GM23338 (cell line): Measurements from ENCODE around the gene NTMT2. TPM values are rescaled to one million over a fixed set of nuclear protein-coding genes. Genes with fewer than 3 reads are reported as not detected.

ENCODE experiments used
- ATAC-seq: fragments of 200-7000 bp; cut with Tn5 transposase; 3 replicates; pipeline ENCODE4 v1.9.1; 2020
- DNase-seq: peaks from one replicate; pipeline ENCODE4 v3.0.0-alpha.2; 2015; ENCODE audit warnings: low spot score
- H2AFZ ChIP-seq: fragments of 200-600 bp; sonication (generic); 2 replicates; pipeline ENCODE4 v1.8.0; 2016; ENCODE audit warnings: antibody characterized with exemption, mild to moderate bottlenecking, moderate library complexity
- H3F3A ChIP-seq: fragments of 200-600 bp; sonication (generic); replicated peaks from 2 replicates; pipeline ENCODE4 v1.8.0; 2017; ENCODE audit warnings: antibody characterized with exemption, mixed run types, low read depth
- H3K27ac ChIP-seq: fragments of 200-600 bp; sonication (generic); 2 replicates; pipeline ENCODE4 v1.6.1; 2016; ENCODE audit warnings: low read depth
- H3K27me3 ChIP-seq: fragments of 200-600 bp; sonication (generic); 2 replicates; pipeline ENCODE4 v1.8.0; 2016; ENCODE audit warnings: mild to moderate bottlenecking, mixed run types, moderate library complexity; ENCODE audit not compliant: insufficient read depth
- H3K36me3 ChIP-seq: fragments of 200-600 bp; sonication (generic); 2 replicates; pipeline ENCODE4 v1.8.0; 2016; ENCODE audit warnings: mild to moderate bottlenecking; ENCODE audit not compliant: insufficient read depth
- H3K4me1 ChIP-seq: fragments of 200-600 bp; sonication (generic); 2 replicates; pipeline ENCODE4 v1.8.0; 2016; ENCODE audit warnings: mild to moderate bottlenecking, moderate library complexity; ENCODE audit not compliant: insufficient read depth
- H3K4me2 ChIP-seq: fragments of 200-600 bp; sonication (generic); 2 replicates; pipeline ENCODE4 v1.7.1; 2017; ENCODE audit warnings: mixed run types
- H3K4me3 ChIP-seq: fragments of 200-600 bp; sonication (generic); 2 replicates; pipeline ENCODE4 v1.6.1; 2016; ENCODE audit warnings: mixed run types
- H3K79me2 ChIP-seq: fragments of 200-600 bp; sonication (generic); replicated peaks from 2 replicates; pipeline ENCODE4 v1.8.0; 2017; ENCODE audit warnings: mild to moderate bottlenecking; ENCODE audit not compliant: insufficient read depth
- H3K9me2 ChIP-seq: fragments of 200-600 bp; sonication (generic); 2 replicates; pipeline ENCODE4 v1.8.0; 2017; ENCODE audit not compliant: insufficient read depth
- H4K20me1 ChIP-seq: fragments of 200-600 bp; sonication (generic); replicated peaks from 2 replicates; pipeline ENCODE4 v1.8.0; 2017; ENCODE audit warnings: mild to moderate bottlenecking; ENCODE audit not compliant: insufficient read depth
- H3K27ac Mint-ChIP-seq: 2 replicates; pipeline ENCODE4 v1.8.0; 2020; ENCODE audit warnings: inconsistent platforms, mild to moderate bottlenecking, moderate library complexity, mixed read lengths
- H3K27me3 Mint-ChIP-seq: 3 replicates; pipeline ENCODE4 v1.8.0; 2022; ENCODE audit warnings: low read depth, mild to moderate bottlenecking, moderate library complexity, mixed read lengths, inconsistent platforms; ENCODE audit not compliant: insufficient read depth, poor library complexity
- H3K36me3 Mint-ChIP-seq: 3 replicates; pipeline ENCODE4 v1.8.0; 2021; ENCODE audit warnings: low read depth, mild to moderate bottlenecking, inconsistent platforms, moderate library complexity, mixed read lengths
- H3K4me1 Mint-ChIP-seq: 3 replicates; pipeline ENCODE4 v1.8.0; 2020; ENCODE audit warnings: mild to moderate bottlenecking, inconsistent platforms, mixed read lengths
- H3K4me3 Mint-ChIP-seq: 3 replicates; pipeline ENCODE4 v1.8.0; 2021; ENCODE audit warnings: moderate library complexity, mild to moderate bottlenecking, inconsistent platforms, mixed read lengths
- H3K9me3 Mint-ChIP-seq: 3 replicates; pipeline ENCODE4 v1.8.0; 2020; ENCODE audit warnings: moderate library complexity, mild to moderate bottlenecking, inconsistent platforms, mixed read lengths
- CREB1 ChIP-seq: fragments of 250-450 bp; sonication (Bioruptor Pico); IDR thresholded peaks from 2 replicates; pipeline ENCODE4 v1.5.0; 2020; ENCODE audit warnings: low read depth, mild to moderate bottlenecking, moderate library complexity
- CTCF ChIP-seq, 2 experiments: fragments of 200-600 bp in 1 of 2; sonication (generic) in 1 of 2; conservative IDR thresholded peaks; 2 replicates each; pipeline versions ENCODE4 v1.5.1 to v1.6.1; 2016 to 2017; ENCODE audit warnings: antibody characterized with exemption in 2 of 2, low read depth in 2 of 2, mild to moderate bottlenecking in 2 of 2, moderate library complexity in 1 of 2
- EZH2 ChIP-seq: fragments of 200-600 bp; sonication (generic); IDR thresholded peaks from one replicate; pipeline ENCODE4 v1.8.0; 2017; ENCODE audit warnings: antibody characterized with exemption, mild to moderate bottlenecking, low read depth; ENCODE audit not compliant: unreplicated experiment
- EZH2phosphoT487 ChIP-seq: fragments of 200-600 bp; sonication (generic); IDR thresholded peaks from one replicate; pipeline ENCODE4 v1.8.1; 2018; ENCODE audit warnings: antibody characterized with exemption; ENCODE audit not compliant: unreplicated experiment
- JUNB ChIP-seq: IDR thresholded peaks from one replicate; pipeline ENCODE4 v1.6.1; 2016; ENCODE audit warnings: antibody characterized with exemption; ENCODE audit not compliant: unreplicated experiment
- NANOG ChIP-seq: IDR thresholded peaks from 2 replicates; pipeline ENCODE4 v1.6.1; 2016; ENCODE audit warnings: antibody characterized with exemption, borderline replicate concordance
- POLR2AphosphoS5 ChIP-seq: IDR thresholded peaks from 2 replicates; pipeline ENCODE4 v1.6.1; 2016; ENCODE audit warnings: antibody characterized with exemption, low read depth
- STAT1 ChIP-seq: IDR thresholded peaks from one replicate; pipeline ENCODE4 v1.6.1; 2016; ENCODE audit warnings: antibody characterized with exemption; ENCODE audit not compliant: unreplicated experiment
- ZNF114 ChIP-seq: fragments of 250-450 bp; sonication (Bioruptor Pico); IDR thresholded peaks from 2 replicates; pipeline ENCODE4 v1.5.0; 2020; ENCODE audit warnings: mild to moderate bottlenecking, moderate library complexity
- ZNF331 ChIP-seq: fragments of 250-450 bp; sonication (Bioruptor Pico); IDR thresholded peaks from 2 replicates; pipeline ENCODE4 v1.5.0; 2020; ENCODE audit warnings: low read depth, mild to moderate bottlenecking, moderate library complexity
- polyA plus RNA-seq: library from polyadenylated mRNA; unstranded; fragments of >200 nt; fragmentation: Nextera tagmentation; extraction: Ambion mirVana; gene quantifications from 2 replicates; pipeline ENCODE4 v1.2.1, GENCODE V29; 2016
- total RNA-seq: library from RNA; depleted of rRNA; stranded (reverse); fragments of >200 nt; shearing (Covaris generic); gene quantifications from 2 replicates; pipeline ENCODE4 v1.2.3, GENCODE V29; 2014
- TF ChIP-seq, protein P1 (sequence below): IDR thresholded peaks from one replicate; pipeline ENCODE4 v1.6.1; 2018; ENCODE audit warnings: antibody characterized with exemption; ENCODE audit not compliant: unreplicated experiment
- TF ChIP-seq, protein P2 (sequence below): IDR thresholded peaks from 2 replicates; pipeline ENCODE4 v1.6.1; 2016; ENCODE audit warnings: antibody characterized with exemption

The NTMT2 gene
- total and polyA plus RNA-seq, 2 experiments from 2014 or later, result 0.48 TPM; not detected in 1

GRCh38 chr1:170200621-170201397 is 55.0 kb downstream of the NTMT2 start:
- no peak for TF ChIP-seq POLR2AphosphoS5
- TF ChIP-seq, protein P1, sequence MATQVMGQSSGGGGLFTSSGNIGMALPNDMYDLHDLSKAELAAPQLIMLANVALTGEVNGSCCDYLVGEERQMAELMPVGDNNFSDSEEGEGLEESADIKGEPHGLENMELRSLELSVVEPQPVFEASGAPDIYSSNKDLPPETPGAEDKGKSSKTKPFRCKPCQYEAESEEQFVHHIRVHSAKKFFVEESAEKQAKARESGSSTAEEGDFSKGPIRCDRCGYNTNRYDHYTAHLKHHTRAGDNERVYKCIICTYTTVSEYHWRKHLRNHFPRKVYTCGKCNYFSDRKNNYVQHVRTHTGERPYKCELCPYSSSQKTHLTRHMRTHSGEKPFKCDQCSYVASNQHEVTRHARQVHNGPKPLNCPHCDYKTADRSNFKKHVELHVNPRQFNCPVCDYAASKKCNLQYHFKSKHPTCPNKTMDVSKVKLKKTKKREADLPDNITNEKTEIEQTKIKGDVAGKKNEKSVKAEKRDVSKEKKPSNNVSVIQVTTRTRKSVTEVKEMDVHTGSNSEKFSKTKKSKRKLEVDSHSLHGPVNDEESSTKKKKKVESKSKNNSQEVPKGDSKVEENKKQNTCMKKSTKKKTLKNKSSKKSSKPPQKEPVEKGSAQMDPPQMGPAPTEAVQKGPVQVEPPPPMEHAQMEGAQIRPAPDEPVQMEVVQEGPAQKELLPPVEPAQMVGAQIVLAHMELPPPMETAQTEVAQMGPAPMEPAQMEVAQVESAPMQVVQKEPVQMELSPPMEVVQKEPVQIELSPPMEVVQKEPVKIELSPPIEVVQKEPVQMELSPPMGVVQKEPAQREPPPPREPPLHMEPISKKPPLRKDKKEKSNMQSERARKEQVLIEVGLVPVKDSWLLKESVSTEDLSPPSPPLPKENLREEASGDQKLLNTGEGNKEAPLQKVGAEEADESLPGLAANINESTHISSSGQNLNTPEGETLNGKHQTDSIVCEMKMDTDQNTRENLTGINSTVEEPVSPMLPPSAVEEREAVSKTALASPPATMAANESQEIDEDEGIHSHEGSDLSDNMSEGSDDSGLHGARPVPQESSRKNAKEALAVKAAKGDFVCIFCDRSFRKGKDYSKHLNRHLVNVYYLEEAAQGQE, result no peak
- peaks cover 12% of the 10 kb centered on the region for H3K4me1 ChIP-seq
- no peak overlapping the region for H3K4me3 ChIP-seq
- H2AFZ ChIP-seq, result no peak overlapping the region
- H3K9me2 ChIP-seq, result no peaks in the 10 kb centered on the region
- ATAC-seq (no peak), DNase-seq (no peak)
- H3F3A ChIP-seq, result no peaks in the 10 kb centered on the region
- Mint-ChIP-seq H3K36me3 (no peaks in the 10 kb centered on the region), H3K4me3 (no peak overlapping the region), H3K4me1 (peaks cover 13% of the 10 kb centered on the region), H3K9me3 (no peaks in the 10 kb centered on the region), H3K27me3 (no peaks in the 10 kb centered on the region), H3K27ac (no peak overlapping the region)
- H3K36me3 ChIP-seq, result no peaks in the 10 kb centered on the region
- H4K20me1 ChIP-seq, result no peaks in the 10 kb centered on the region
- H3K79me2 ChIP-seq, result no peaks in the 10 kb centered on the region
- H3K4me2 ChIP-seq, result no peak overlapping the region
- no peaks in the 10 kb centered on the region for H3K27me3 ChIP-seq
- H3K27ac ChIP-seq, result no peak overlapping the region

- Mint-ChIP-seq H3K27ac (no peak overlapping the region), H3K9me3 (peaks cover 18% of the 10 kb centered on the region), H3K27me3 (no peaks in the 10 kb centered on the region), H3K36me3 (peaks cover 14% of the 10 kb centered on the region), H3K4me1 (peaks cover 13% of the 10 kb centered on the region), H3K4me3 (no peak overlapping the region)
- H3K79me2 ChIP-seq, result no peaks in the 10 kb centered on the region
- no peak overlapping the region for H3K4me3 ChIP-seq
- no peak overlapping the region; the same call in 1 of the 2 replicates for H3K4me2 ChIP-seq
- peaks cover 11% of the 10 kb centered on the region; the same call in 1 of the 2 replicates for H3K36me3 ChIP-seq
- no peaks in the 10 kb centered on the region for H3F3A ChIP-seq
- DNase-seq, result no peak
- peaks cover 12% of the 10 kb centered on the region for H3K4me1 ChIP-seq
- H3K27ac ChIP-seq, result no peak overlapping the region
- no peak overlapping the region for H2AFZ ChIP-seq
- H3K27me3 ChIP-seq, result no peaks in the 10 kb centered on the region
- ATAC-seq, result no peak
- no peaks in the 10 kb centered on the region for H3K9me2 ChIP-seq
- no peaks in the 10 kb centered on the region for H4K20me1 ChIP-seq
- no peak for TF ChIP-seq NANOG
- TF ChIP-seq JUNB, result no peak
- TF ChIP-seq CREB1, result no peak
- no peak for TF ChIP-seq EZH2
- TF ChIP-seq STAT1, result no peak
- TF ChIP-seq, protein P2, sequence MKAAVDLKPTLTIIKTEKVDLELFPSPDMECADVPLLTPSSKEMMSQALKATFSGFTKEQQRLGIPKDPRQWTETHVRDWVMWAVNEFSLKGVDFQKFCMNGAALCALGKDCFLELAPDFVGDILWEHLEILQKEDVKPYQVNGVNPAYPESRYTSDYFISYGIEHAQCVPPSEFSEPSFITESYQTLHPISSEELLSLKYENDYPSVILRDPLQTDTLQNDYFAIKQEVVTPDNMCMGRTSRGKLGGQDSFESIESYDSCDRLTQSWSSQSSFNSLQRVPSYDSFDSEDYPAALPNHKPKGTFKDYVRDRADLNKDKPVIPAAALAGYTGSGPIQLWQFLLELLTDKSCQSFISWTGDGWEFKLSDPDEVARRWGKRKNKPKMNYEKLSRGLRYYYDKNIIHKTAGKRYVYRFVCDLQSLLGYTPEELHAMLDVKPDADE, result no peak
- no peak for TF ChIP-seq ZNF331 (CRISPR knock-in tag)
- TF ChIP-seq POLR2AphosphoS5, result no peak
- TF ChIP-seq ZNF114 (CRISPR knock-in tag), result no peak
- TF ChIP-seq, protein P1, result no peak
- TF ChIP-seq CTCF (conservative IDR thresholded peaks at IDR 0.05; ENCODE audit: low read depth in 2 of 2), result no peak
- no peak for TF ChIP-seq EZH2phosphoT487
Observed at GRCh38 chr1:170203693-170204092, 57.9 kb downstream of the NTMT2 start.
